AG04450 (cell line): ENCODE data around the gene ROBO1. TPM values are rescaled to one million over a fixed set of nuclear protein-coding genes. Genes with fewer than 3 reads are reported as not detected.

Experiments used
- CTCF ChIA-PET: fragments of 300-600, 350-600 bp; formaldehyde crosslinking; extraction: SDS; loops from one replicate; lab custom pipeline; 2022; ENCODE audit warnings: antibody characterized with exemption, inconsistent platforms; lab: Charles Lee
- POLR2A ChIA-PET: fragments of 350-600 bp; formaldehyde crosslinking; extraction: SDS; loops from one replicate; lab custom pipeline; 2021; ENCODE audit warnings: antibody characterized with exemption, inconsistent platforms; lab: Yijun Ruan, JAX
- DNase-seq: peaks from one replicate; pipeline ENCODE4 v3.0.0-alpha.2; 2011; ENCODE audit warnings: low read depth, low spot score
- H3K27ac ChIP-seq: one replicate; pipeline ENCODE4 v1.5.1; 2012; ENCODE audit warnings: low read depth, low read length, control low read depth
- H3K27me3 ChIP-seq: one replicate; pipeline ENCODE4 v1.6.0; 2012; ENCODE audit warnings: low read length; ENCODE audit not compliant: control insufficient read depth, insufficient read depth
- H3K4me3 ChIP-seq: 2 replicates; pipeline ENCODE4 v1.5.1; 2011; ENCODE audit warnings: mild to moderate bottlenecking, low read depth, low read length, control low read depth
- H3K9me3 ChIP-seq: 2 replicates; pipeline ENCODE4 v1.5.1; 2012; ENCODE audit warnings: low read length; ENCODE audit not compliant: control insufficient read depth, insufficient read depth
- polyA plus RNA-seq: library from polyadenylated mRNA; depleted of rRNA; stranded (reverse); fragments of >200 nt; gene quantifications from 2 replicates; pipeline ENCODE4 v1.2.3, GENCODE V29; 2011
- TF ChIP-seq, protein P1 (sequence below): IDR thresholded peaks from 2 replicates; pipeline ENCODE4 v1.5.1; 2011; ENCODE audit warnings: low read depth, low read length, control low read depth, inconsistent platforms

The ROBO1 gene
- polyA plus RNA-seq, 1 experiment = 66.0 TPM

DNA sequence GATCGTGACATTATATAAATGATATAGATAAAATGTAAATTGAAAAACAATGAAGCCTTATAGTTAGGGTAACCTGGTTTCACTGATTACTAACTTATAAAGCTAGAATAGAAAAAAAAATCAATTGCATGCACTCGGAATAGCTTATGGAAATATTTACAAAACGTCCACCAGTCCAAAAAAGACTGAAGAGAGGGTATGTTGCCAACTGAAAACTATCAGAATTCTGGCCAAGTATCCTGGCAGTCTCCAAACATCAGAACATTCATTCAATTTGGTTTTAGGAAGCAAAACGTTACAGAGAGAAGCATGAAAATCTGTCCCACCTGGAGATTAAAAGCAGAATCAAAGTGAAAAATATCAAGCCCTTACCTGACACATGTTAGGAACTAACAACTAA is 892.4 kb downstream of the ROBO1 start:
- CTCF ChIA-PET = no interaction called here
- Histone ChIP-seq H3K27ac (no peak overlapping the region), H3K27me3 (no peaks in the 10 kb centered on the region), H3K4me3 (no peak overlapping the region), H3K9me3 (no peaks in the 10 kb centered on the region)
- TF ChIP-seq, protein P1, sequence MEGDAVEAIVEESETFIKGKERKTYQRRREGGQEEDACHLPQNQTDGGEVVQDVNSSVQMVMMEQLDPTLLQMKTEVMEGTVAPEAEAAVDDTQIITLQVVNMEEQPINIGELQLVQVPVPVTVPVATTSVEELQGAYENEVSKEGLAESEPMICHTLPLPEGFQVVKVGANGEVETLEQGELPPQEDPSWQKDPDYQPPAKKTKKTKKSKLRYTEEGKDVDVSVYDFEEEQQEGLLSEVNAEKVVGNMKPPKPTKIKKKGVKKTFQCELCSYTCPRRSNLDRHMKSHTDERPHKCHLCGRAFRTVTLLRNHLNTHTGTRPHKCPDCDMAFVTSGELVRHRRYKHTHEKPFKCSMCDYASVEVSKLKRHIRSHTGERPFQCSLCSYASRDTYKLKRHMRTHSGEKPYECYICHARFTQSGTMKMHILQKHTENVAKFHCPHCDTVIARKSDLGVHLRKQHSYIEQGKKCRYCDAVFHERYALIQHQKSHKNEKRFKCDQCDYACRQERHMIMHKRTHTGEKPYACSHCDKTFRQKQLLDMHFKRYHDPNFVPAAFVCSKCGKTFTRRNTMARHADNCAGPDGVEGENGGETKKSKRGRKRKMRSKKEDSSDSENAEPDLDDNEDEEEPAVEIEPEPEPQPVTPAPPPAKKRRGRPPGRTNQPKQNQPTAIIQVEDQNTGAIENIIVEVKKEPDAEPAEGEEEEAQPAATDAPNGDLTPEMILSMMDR = no peak
- POLR2A ChIA-PET = no interaction called here
- DNase-seq = no peak

DNA sequence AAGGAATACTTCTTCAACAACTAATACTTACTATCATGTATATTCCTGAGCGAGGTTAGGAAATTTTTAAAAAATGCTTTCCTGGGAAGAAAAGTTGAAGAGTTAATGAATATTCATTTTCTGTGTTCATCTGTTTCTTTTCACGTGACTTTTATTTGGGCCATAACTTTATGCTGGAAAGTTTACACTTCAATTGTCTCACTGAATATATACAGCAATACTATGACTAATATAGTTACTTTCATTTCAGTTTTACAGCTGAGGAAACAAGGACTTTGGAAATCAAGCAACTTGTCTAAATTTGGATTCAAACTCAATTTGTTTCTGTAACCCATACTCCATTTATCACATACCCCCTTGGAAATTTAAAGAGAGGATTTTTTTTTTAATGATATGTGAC is 894.2 kb downstream of the ROBO1 start:
- Histone ChIP-seq H3K27me3 (no peaks in the 10 kb centered on the region), H3K9me3 (no peaks in the 10 kb centered on the region), H3K4me3 (no peak overlapping the region), H3K27ac (no peak overlapping the region)
- ChIA-PET CTCF (interaction anchor here (1.0 kb wide), 1 partner anchor 17 kb away, joined by 3 read pairs; no protein-coding TSS in a partner anchor), POLR2A (no interaction called here)
- TF ChIP-seq, protein P1 = no peak
- DNase-seq = no peak

DNA sequence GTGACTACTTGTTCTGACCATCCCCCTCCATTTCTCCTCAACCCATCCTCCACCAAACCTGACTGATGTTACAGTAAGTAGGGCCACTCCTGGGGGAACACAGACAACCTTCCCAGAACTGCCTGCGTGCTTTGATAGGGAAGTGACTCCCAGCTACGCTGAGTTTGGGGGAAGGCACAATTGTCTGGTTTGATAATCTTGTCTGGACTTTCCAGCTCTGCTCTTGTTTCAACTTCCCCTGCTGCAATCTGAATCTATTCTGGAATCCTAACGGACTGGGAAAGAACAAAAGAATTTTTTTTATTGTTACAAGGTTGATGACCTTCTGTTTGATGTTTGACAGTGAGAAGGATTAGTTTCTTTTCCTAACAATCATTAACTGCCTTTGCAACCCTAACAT is 895.6 kb downstream of the ROBO1 start:
- Histone ChIP-seq H3K9me3 (no peaks in the 10 kb centered on the region), H3K4me3 (no peak overlapping the region), H3K27me3 (no peaks in the 10 kb centered on the region), H3K27ac (no peak overlapping the region)
- TF ChIP-seq, protein P1 = no peak
- no peak for DNase-seq
- ChIA-PET CTCF (interaction anchor here (1.7 kb wide), 1 partner anchor 226 kb away, joined by 4 read pairs; no protein-coding TSS in a partner anchor), POLR2A (no interaction called here)

DNA sequence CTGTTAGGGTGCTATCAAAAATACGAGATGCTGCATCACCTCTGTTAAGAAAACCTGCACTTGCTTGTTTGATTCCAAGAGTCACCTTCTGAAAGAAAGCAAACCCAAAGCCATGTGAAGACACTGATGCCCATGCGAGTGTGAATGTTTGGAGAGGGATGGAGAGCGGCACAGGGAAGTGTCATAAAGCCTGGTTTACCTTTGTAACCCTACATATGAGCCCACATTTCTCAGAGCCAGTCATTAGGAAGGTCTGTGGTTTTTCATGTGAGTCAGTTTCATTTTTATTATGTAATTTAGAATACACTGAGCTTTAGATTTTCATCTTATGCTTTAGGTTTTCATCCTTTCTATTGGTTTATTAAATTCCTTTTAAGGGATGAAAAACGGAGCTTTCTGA is 896.8 kb downstream of the ROBO1 start:
- Histone ChIP-seq H3K27ac (no peak overlapping the region), H3K4me3 (no peak overlapping the region), H3K27me3 (no peaks in the 10 kb centered on the region), H3K9me3 (no peaks in the 10 kb centered on the region)
- DNase-seq = no peak
- TF ChIP-seq, protein P1 = no peak
- ChIA-PET POLR2A (no interaction called here), CTCF (interaction anchor here (1.7 kb wide), 1 partner anchor 225 kb away, joined by 4 read pairs; no protein-coding TSS in a partner anchor)

DNA sequence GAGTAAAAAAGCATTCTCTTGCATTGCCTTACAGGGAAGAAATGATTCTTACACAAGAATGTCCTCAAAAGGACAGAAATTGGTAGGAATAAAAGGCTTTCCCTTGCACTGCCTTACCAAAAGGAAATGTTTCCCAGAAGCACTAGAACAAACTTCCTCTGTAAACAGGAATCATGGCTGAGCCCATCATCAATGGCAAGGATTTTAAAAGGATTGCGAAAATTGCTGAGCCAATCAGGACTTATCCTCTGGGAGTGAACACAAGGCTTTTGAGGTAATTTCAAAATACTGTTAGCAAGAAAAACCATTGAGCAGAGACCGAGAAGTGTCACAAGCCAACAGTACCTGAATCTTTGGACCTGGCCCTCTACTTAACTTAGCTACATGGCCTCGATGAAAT is 897.3 kb downstream of the ROBO1 start:
- no peaks in the 10 kb centered on the region for H3K27me3 ChIP-seq
- POLR2A ChIA-PET = no interaction called here
- H3K4me3 ChIP-seq = no peak overlapping the region
- TF ChIP-seq, protein P1 = no peak
- DNase-seq = no peak
- CTCF ChIA-PET = interaction anchor here (1.7 kb wide), 1 partner anchor 225 kb away, joined by 4 read pairs; no protein-coding TSS in a partner anchor
- no peak overlapping the region for H3K27ac ChIP-seq
- no peaks in the 10 kb centered on the region for H3K9me3 ChIP-seq
